Fibroblast of mammary gland (primary cell): ENCODE measurements around the gene SMG6.
A peak's percentile ranks its signal among the peaks of the same experiment; 100 is the strongest.

Experiments used
- DNase-seq: peaks from one replicate; pipeline ENCODE4 v3.0.0-alpha.2; 2010; ENCODE audit warnings: low read depth
- H3K4me3 ChIP-seq: 2 replicates; pipeline ENCODE4 v1.5.1; 2011; ENCODE audit warnings: low read depth, mild to moderate bottlenecking, low read length, moderate library complexity; ENCODE audit not compliant: control insufficient read depth
- TF ChIP-seq, protein P1 (sequence below): conservative IDR thresholded peaks from 2 replicates; pipeline ENCODE4 v1.5.1; 2011; ENCODE audit warnings: low read depth, low read length, inconsistent platforms; ENCODE audit not compliant: control insufficient read depth, insufficient read depth

Gene SMG6

DNA sequence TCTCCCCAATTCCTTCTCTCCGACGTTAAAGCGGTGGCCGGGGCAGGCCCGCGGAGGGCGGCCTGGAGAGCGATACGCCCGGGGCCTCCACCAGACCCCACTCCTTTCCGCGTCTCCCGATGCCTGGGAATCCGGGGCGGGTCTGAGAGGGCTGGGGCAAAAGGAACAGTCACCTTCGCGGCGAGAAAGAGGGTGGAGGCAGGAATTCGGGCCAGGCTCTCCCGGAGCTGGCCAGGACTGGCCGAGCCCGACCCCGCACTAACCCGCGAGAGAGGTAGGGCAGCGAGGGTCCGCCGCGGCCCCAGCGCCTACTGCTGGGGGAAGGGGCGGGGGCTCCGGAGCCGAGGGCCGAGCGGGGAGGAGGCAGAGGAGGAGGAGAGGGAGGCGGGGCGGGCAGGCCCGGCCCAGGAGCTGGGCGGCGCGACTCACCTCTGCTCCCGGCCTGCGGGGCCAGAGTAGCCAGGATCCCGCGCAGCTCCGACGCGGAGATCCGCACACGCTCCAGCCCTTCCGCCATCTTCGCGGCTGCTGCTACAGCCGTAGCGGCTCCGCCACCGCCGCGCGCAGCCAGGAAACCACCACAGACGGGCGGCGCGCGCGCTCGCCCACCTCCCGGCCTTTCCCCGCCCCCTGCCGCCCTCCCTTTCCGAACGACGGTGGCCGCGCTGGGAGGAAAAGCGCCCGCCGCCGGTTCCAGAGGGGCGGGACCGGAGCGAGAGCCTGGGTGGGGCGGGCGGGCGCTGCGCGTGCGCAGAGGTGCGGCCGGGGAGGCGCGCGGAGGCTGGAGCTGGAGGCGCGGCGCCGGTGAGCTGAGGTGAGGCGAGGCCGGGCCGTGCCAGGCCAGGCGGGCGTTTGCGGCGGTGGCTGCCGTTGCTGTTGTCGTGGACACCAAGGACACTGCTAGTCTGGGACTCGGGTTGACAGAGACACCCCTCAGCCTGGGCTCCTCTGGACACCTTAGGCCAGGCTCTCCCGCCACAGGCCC is at the start of gene SMG6, which contains the start of gene SRR:
Gene SMG6, minus strand, starts transcription at position 582 of the 985 bp plus-strand sequence. Its CDS starts 65 bp downstream, at position 517.
Gene SRR, plus strand, starts transcription at position 747 of the 985 bp plus-strand sequence. CDS start 11,611 bp downstream, outside the sequence.
- peak within 1 kb of the TSS; percentile 91 for H3K4me3 ChIP-seq
- peak; percentile 72 for DNase-seq
- TF ChIP-seq, protein P1, sequence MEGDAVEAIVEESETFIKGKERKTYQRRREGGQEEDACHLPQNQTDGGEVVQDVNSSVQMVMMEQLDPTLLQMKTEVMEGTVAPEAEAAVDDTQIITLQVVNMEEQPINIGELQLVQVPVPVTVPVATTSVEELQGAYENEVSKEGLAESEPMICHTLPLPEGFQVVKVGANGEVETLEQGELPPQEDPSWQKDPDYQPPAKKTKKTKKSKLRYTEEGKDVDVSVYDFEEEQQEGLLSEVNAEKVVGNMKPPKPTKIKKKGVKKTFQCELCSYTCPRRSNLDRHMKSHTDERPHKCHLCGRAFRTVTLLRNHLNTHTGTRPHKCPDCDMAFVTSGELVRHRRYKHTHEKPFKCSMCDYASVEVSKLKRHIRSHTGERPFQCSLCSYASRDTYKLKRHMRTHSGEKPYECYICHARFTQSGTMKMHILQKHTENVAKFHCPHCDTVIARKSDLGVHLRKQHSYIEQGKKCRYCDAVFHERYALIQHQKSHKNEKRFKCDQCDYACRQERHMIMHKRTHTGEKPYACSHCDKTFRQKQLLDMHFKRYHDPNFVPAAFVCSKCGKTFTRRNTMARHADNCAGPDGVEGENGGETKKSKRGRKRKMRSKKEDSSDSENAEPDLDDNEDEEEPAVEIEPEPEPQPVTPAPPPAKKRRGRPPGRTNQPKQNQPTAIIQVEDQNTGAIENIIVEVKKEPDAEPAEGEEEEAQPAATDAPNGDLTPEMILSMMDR: no peak

DNA sequence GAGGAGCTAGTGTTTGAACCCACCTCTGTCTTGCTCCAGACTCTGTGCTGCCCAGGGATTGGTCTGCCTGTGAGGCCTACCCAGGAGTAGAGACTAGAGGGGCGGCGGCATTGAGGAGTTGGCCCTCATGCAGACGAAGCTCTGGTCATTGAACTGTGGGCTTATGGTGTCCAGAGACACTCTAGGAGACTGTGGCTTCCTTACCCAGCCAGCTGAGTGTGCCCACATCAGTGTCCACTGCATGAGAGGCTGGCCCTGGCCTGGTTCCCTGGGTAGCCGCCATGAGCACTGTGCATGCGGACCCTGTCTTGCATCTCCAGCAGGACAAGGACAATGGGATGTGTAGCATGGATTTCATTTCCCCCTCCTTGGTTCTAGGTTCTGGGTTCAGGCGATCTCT is 47.7 kb upstream of the SMG6 start:
- no peak for DNase-seq
- TF ChIP-seq, protein P1: no peak
- H3K4me3 ChIP-seq: no peak overlapping the region

DNA sequence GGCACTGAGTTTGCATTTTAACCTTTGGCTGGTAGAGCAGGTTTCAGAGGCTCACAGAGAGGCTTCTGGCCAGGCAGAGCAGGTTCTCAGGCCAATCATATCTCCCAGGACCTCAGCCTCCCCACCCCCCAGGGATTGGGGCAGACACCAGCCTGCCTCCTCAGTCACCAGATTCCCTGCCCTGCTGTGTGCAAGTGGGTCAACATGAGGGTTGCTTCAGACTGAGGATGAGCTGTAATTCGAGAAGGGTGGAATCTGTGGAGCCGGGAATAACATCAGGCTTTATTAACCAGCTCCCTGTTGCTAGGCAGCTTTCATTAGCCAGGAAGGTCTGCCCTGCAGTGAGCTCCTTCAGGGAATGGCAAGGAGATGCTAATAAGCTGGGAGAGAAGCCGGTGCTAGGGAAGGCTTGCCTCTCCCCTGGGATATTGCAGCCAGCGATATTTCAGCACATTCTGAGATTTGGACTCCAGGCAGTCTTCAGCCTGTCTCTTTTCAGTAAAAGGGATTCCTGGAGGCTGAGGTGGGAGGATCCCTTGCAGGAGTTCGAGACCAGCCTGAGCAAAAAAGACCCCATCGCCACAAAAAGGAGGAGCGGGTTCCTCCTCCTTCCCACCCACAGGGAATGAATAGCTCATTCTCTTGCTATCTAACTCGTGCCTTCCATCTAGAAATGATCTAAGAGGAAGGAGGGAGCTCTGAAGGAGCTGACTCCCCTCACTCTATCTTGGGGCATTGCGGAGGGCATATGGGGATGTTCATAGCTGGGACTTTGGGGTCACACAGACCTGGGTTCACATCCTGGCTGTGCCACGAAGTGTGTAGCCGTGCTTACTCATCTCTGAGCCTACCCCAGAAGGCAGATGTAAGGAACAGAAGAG is 44.5 kb upstream of the SMG6 start:
- peak; percentile 93 for DNase-seq
- H3K4me3 ChIP-seq: no peak overlapping the region
- TF ChIP-seq, protein P1: no peak

DNA sequence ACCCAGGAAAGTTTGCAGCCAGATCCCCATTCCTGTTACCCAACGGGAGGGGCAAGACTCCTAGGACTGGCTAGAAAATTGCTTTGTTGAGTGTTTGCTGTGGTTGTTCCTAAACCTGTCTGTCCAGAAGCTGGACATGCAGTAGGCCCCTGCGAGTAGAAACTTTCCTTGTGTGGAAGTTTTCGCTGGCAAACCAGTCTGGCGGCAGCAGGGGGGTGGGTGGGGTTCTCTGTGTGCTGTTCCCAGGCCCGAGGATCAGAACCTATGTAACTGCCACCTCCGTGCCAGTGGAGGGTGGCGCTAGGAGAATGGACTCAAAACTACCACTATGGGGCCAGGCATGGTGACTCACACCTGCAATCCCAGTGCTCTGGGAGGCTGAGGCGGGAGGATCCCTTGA is 42.9 kb upstream of the SMG6 start:
- TF ChIP-seq, protein P1: no peak
- DNase-seq: peak; percentile 12
- H3K4me3 ChIP-seq: no peak overlapping the region

DNA sequence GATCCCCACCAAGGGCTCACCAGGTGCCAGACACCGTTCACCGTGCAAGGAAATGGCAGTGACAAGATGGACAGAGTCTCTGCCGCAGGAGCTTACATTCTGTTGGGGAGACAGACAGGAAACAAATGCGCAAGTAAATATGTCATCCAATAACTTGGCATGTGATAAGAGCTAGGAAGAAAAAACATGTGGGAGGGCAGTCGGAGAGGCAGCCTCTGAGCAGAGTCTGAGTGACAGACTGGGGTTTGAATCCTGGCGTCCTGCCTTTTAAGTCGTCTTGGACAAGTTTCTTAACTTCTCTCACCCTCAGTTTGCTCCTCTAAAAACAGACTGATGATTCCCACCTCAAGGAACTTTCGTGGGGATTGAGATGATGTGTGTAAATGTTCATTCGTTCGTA is 40.9 kb upstream of the SMG6 start:
- H3K4me3 ChIP-seq: no peak overlapping the region
- peak; percentile 55 for DNase-seq
- TF ChIP-seq, protein P1: no peak

DNA sequence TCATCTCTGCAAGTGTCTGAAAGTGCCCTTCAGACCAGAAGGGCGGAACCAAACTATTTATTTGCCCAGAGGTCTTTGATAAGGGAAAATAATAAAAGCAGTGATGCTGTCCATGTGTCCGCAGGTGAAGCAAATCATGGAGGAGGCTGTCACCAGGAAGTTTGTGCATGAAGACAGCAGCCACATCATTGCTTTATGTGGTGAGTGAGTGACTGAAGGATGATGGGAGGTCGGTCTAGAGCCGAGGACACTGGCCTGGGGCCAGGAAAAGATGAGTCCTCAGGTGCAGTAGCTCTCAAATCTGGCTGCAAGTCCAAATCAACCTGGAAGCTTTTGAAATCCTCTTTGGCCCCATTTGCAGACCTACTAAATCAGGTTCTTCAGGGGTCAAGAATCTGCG is 39.8 kb upstream of the SMG6 start:
- DNase-seq: no peak
- TF ChIP-seq, protein P1: no peak
- H3K4me3 ChIP-seq: no peak overlapping the region
